Vagina (tissue), 2 donors: ENCODE results near the gene ATP2C2.

Experiments
- POLR2A ChIP-seq, 2 donors: fragments of 450-650 bp; IDR thresholded peaks; one replicate each; pipeline ENCODE4 v1.6.1; 2017; ENCODE audit warnings: antibody characterized with exemption in 2 of 2, mild to moderate bottlenecking in 2 of 2, moderate library complexity in 2 of 2
- TF ChIP-seq, protein P1 (sequence below), 3 experiments: fragments of 450-650 bp in 2 of 3; fragments of 200-600 bp in 1 of 3; sonication (generic) in 1 of 3; IDR thresholded peaks; one replicate each; pipeline ENCODE4 v1.5.1; 2017 to 2019; ENCODE audit warnings: antibody characterized with exemption in 3 of 3, mild to moderate bottlenecking in 2 of 3, moderate library complexity in 2 of 3

GRCh38 chr16:84386047-84386446 lies 17.7 kb downstream of the ATP2C2 start:
- TF ChIP-seq, protein P1, sequence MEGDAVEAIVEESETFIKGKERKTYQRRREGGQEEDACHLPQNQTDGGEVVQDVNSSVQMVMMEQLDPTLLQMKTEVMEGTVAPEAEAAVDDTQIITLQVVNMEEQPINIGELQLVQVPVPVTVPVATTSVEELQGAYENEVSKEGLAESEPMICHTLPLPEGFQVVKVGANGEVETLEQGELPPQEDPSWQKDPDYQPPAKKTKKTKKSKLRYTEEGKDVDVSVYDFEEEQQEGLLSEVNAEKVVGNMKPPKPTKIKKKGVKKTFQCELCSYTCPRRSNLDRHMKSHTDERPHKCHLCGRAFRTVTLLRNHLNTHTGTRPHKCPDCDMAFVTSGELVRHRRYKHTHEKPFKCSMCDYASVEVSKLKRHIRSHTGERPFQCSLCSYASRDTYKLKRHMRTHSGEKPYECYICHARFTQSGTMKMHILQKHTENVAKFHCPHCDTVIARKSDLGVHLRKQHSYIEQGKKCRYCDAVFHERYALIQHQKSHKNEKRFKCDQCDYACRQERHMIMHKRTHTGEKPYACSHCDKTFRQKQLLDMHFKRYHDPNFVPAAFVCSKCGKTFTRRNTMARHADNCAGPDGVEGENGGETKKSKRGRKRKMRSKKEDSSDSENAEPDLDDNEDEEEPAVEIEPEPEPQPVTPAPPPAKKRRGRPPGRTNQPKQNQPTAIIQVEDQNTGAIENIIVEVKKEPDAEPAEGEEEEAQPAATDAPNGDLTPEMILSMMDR (IDR thresholded peaks at IDR 0.05), result no peak
- TF ChIP-seq POLR2A (IDR thresholded peaks at IDR 0.05), result no peak
